Smooth muscle cell of the brain vasculature (primary cell): ENCODE measurements around the gene CCNB2.

Source experiments
- DNase-seq: peaks from one replicate; pipeline ENCODE4 v3.0.0-alpha.2; 2012; ENCODE audit warnings: low read depth, low spot score

Gene CCNB2

GRCh38 chr15:59166601-59167265 is 61.8 kb downstream of the CCNB2 start:
- DNase-seq = no peak

GRCh38 chr15:59168536-59168935 is 63.6 kb downstream of the CCNB2 start:
- DNase-seq = no peak

DNA sequence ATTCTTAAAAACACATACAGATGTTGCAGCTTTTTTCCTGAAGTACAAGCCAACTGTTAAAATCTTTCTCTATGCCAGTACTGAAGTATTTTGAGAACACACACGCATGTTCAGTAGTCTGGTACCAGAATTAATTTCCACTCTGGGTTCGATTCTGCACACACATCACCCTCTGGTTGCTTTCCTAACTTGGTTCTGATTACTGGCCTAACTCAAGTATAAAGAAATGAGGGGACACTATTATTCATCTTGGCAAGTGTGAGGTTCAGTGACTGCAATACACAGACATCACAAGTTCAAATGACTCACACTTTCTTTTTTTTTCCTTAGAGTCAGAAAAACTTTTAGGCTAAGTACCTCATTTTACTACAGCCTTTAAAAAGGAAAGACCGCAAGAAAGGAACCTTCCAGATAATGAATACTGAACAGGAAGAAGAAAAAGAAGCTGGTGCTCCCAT is 64.3 kb downstream of the CCNB2 start:
- no peak for DNase-seq

GRCh38 chr15:59170295-59171066 is 65.5 kb downstream of the CCNB2 start:
- no peak for DNase-seq

GRCh38 chr15:59171067-59171397 is 66.1 kb downstream of the CCNB2 start:
- no peak for DNase-seq

GRCh38 chr15:59172289-59172901 is 67.4 kb downstream of the CCNB2 start:
- DNase-seq = no peak

DNA sequence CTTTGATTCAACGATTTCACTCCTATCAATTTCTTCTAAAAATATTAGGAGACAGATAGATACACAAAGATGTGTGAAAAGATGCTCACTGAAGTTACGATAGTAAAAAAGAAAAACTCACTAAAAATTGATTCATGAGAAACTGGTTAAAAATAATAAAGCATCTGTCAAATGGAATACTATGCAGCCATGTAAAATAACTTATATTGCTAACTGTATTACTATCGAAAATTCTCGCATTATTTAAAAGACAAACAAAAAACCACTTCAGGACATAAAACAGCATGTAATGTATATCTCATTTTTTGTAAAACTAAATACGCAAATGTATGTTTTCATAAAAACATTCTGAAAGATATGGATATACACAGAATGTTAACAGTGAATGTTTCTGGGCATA is 68.2 kb downstream of the CCNB2 start:
- DNase-seq = no peak

DNA sequence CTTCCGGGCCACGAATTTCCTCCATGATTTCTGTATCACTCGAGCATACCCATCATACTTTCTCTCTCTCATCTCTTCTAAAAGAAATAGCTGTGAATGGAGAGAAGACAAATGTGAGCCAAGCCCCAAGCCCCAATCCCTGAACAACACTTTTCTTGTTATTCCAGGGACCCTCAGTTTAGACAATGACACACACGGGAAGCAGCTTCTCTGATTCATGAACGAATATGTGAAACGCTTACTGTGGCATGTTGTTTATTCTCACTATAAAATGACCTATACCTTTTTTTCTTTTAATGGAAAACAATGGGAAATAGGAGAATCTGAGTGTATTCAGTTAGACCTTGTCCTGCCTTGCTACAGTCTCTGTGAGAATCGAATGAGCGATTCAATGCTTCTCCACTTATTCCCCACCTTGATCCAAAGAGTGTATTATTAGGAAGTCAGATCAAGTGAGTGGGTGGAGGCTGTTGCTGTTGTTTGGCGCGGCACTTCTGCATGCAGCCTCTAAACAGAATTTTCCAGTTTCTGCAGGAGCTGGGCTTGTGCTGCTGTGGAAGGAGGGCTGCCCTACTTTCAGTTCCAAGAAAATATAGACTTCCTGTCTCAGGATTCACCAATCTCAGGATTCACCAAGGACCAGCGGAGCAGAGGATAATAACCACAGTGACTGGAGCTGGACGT is 69.3 kb downstream of the CCNB2 start:
- no peak for DNase-seq
